H1 (cell line): ENCODE measurements around the gene MRPL20. TPM values are rescaled to one million over a fixed set of nuclear protein-coding genes. Genes with fewer than 3 reads are reported as not detected.

Experiments used
- CTCF ChIA-PET: fragments of 300-600 bp; sonication (Branson Sonifier 250); formaldehyde crosslinking; loops from one replicate; lab custom pipeline; 2021; ENCODE audit not compliant: partially characterized antibody; lab: Charles Lee
- POLR2A ChIA-PET: fragments of 300-600 bp; sonication (Branson Sonifier 250); formaldehyde crosslinking; loops from one replicate; lab custom pipeline; 2021; ENCODE audit warnings: inconsistent platforms; ENCODE audit not compliant: partially characterized antibody; lab: Charles Lee
- DNase-seq, 2 experiments: peaks; one replicate each; pipeline versions ENCODE4 v3.0.0 to v3.0.0-alpha.2; 2010 to 2022; ENCODE audit warnings: low spot score in 2 of 2, low read depth in 1 of 2, mixed read lengths in 1 of 2
- FAIRE-seq: peaks from 2 replicates; lab custom pipeline; 2011; peaks lifted over from hg19 to GRCh38; lab: Jason Lieb, UNC
- H2AFZ ChIP-seq: 2 replicates; pipeline ENCODE4 v1.8.1; 2012; ENCODE audit warnings: low read length, inconsistent platforms
- H2AK5ac ChIP-seq: 2 replicates; pipeline ENCODE4 v1.6.1; 2013; ENCODE audit warnings: low read depth, low read length
- H2BK120ac ChIP-seq: replicated peaks from 2 replicates; pipeline ENCODE3; 2013; ENCODE audit warnings: low read depth, low read length, inconsistent platforms
- H2BK12ac ChIP-seq: 2 replicates; pipeline ENCODE4 v1.6.1; 2013; ENCODE audit warnings: low read depth, low read length
- H2BK15ac ChIP-seq: 2 replicates; pipeline ENCODE4 v1.6.1; 2013; ENCODE audit warnings: low read length
- H2BK20ac ChIP-seq: 2 replicates; pipeline ENCODE4 v1.6.1; 2013; ENCODE audit warnings: low read length
- H2BK5ac ChIP-seq: 2 replicates; pipeline ENCODE4 v1.6.1; 2013; ENCODE audit warnings: low read depth, low read length
- H3K14ac ChIP-seq: 2 replicates; pipeline ENCODE4 v1.6.1; 2013; ENCODE audit warnings: inconsistent platforms; ENCODE audit not compliant: insufficient read length
- H3K18ac ChIP-seq: 2 replicates; pipeline ENCODE4 v1.6.1; 2013; ENCODE audit warnings: low read length; ENCODE audit errors: extremely low read depth
- H3K23ac ChIP-seq: 2 replicates; pipeline ENCODE4 v1.6.1; 2013; ENCODE audit warnings: inconsistent platforms; ENCODE audit not compliant: insufficient read length
- H3K23me2 ChIP-seq: 2 replicates; pipeline ENCODE4 v1.6.1; 2013; ENCODE audit warnings: low read depth, low read length
- H3K27ac ChIP-seq: 2 replicates; pipeline ENCODE4 v1.6.1; 2011; ENCODE audit warnings: low read depth, low read length, inconsistent platforms
- H3K27me3 ChIP-seq, 4 experiments: replicated peaks in 1 of 4; 1 replicate in 1 of 4; 2 replicates in 3 of 4; pipeline versions ENCODE4 v1.6.1 to v1.8.1; 2011 to 2013; ENCODE audit warnings: low read length in 3 of 4, mild to moderate bottlenecking in 3 of 4, inconsistent platforms in 2 of 4, mixed read lengths in 2 of 4, moderate library complexity in 1 of 4; ENCODE audit not compliant: control insufficient read depth in 3 of 4, insufficient read depth in 3 of 4; ENCODE audit errors: extremely low read depth in 1 of 4
- H3K36me3 ChIP-seq, 4 experiments: 2 replicates each; pipeline versions ENCODE4 v1.6.1 to v1.8.1; 2011 to 2013; ENCODE audit warnings: mild to moderate bottlenecking in 4 of 4, low read length in 3 of 4, moderate library complexity in 2 of 4, control low read depth in 1 of 4, inconsistent platforms in 1 of 4; ENCODE audit not compliant: insufficient read depth in 4 of 4, control insufficient read depth in 2 of 4
- H3K4ac ChIP-seq: replicated peaks from 2 replicates; pipeline ENCODE3; 2013; ENCODE audit warnings: low read length, low read depth, mixed read lengths, inconsistent platforms; ENCODE audit not compliant: insufficient read length
- H3K4me1 ChIP-seq, 4 experiments: replicated peaks in 1 of 4; 1 replicate in 1 of 4; 2 replicates in 3 of 4; pipeline versions ENCODE4 v1.6.1 to v1.8.1; 2011 to 2013; ENCODE audit warnings: low read length in 3 of 4, inconsistent platforms in 2 of 4, mixed read lengths in 1 of 4; ENCODE audit not compliant: insufficient read depth in 4 of 4, control insufficient read depth in 3 of 4
- H3K4me2 ChIP-seq, 2 experiments: 2 replicates each; pipeline versions ENCODE4 v1.6.1 to v1.8.1; 2011 to 2013; ENCODE audit warnings: low read depth in 2 of 2, low read length in 2 of 2, control low read depth in 1 of 2, inconsistent platforms in 1 of 2, mild to moderate bottlenecking in 1 of 2; ENCODE audit not compliant: insufficient read depth in 1 of 2
- H3K4me3 ChIP-seq, 4 experiments: fragments of 200-600, 300-600 bp in 1 of 4; sonication (generic), shearing (Covaris generic), sonication (Bioruptor Twin) in 1 of 4; 2 replicates each; pipeline versions ENCODE4 v1.5.1 to v1.8.1; 2011 to 2016; ENCODE audit warnings: low read length in 4 of 4, low read depth in 3 of 4, control low read depth in 2 of 4, inconsistent platforms in 2 of 4, mild to moderate bottlenecking in 2 of 4, mixed read lengths in 1 of 4, moderate library complexity in 1 of 4; ENCODE audit not compliant: insufficient read depth in 2 of 4; ENCODE audit errors: extremely low read depth in 1 of 4
- H3K56ac ChIP-seq: replicated peaks from 2 replicates; pipeline ENCODE3; 2013; ENCODE audit warnings: low read depth, mild to moderate bottlenecking, mixed read lengths, low read length, inconsistent platforms; ENCODE audit not compliant: insufficient read length
- H3K79me1 ChIP-seq: 2 replicates; pipeline ENCODE4 v1.6.1; 2013; ENCODE audit warnings: low read depth, low read length, control low read depth
- H3K79me2 ChIP-seq, 2 experiments: 2 replicates each; pipeline versions ENCODE4 v1.6.1 to v1.8.1; 2012 to 2013; ENCODE audit warnings: low read length in 2 of 2, mild to moderate bottlenecking in 2 of 2, inconsistent platforms in 1 of 2; ENCODE audit not compliant: insufficient read depth in 2 of 2, control insufficient read depth in 1 of 2
- H3K9ac ChIP-seq, 4 experiments: replicated peaks in 1 of 4; 1 replicate in 1 of 4; 2 replicates in 3 of 4; pipeline versions ENCODE4 v1.6.1 to v1.8.1; 2011 to 2013; ENCODE audit warnings: low read depth in 3 of 4, low read length in 3 of 4, control low read depth in 2 of 4, mild to moderate bottlenecking in 2 of 4, moderate library complexity in 2 of 4, inconsistent platforms in 1 of 4; ENCODE audit errors: extremely low read depth in 1 of 4
- H3K9me3 ChIP-seq, 2 experiments: 2 replicates each; pipeline versions ENCODE4 v1.6.1 to v1.8.1; 2012 to 2013; ENCODE audit warnings: mild to moderate bottlenecking in 2 of 2, moderate library complexity in 2 of 2, control low read depth in 1 of 2, inconsistent platforms in 1 of 2, low read depth in 1 of 2, low read length in 1 of 2, mixed read lengths in 1 of 2; ENCODE audit not compliant: insufficient read depth in 2 of 2
- H4K20me1 ChIP-seq, 2 experiments: replicated peaks in 1 of 2; 2 replicates each; pipeline versions ENCODE3 to v1.8.1; 2011 to 2013; ENCODE audit warnings: inconsistent platforms in 2 of 2, low read length in 2 of 2, mild to moderate bottlenecking in 1 of 2; ENCODE audit not compliant: insufficient read depth in 2 of 2, control insufficient read depth in 1 of 2
- H4K5ac ChIP-seq: 2 replicates; pipeline ENCODE4 v1.6.1; 2013; ENCODE audit warnings: low read length, low read depth, mixed read lengths, inconsistent platforms; ENCODE audit not compliant: insufficient read length
- H4K8ac ChIP-seq: 2 replicates; pipeline ENCODE4 v1.8.0; 2013; ENCODE audit warnings: mild to moderate bottlenecking, moderate library complexity, low read length, inconsistent platforms; ENCODE audit not compliant: insufficient read depth; ENCODE audit errors: extremely low read depth
- H4K91ac ChIP-seq: replicated peaks from 2 replicates; pipeline ENCODE3; 2013; ENCODE audit warnings: low read length, mixed read lengths, inconsistent platforms; ENCODE audit not compliant: insufficient read length
- CEBPB ChIP-seq: IDR thresholded peaks from 2 replicates; pipeline ENCODE4 v1.6.1; 2012; ENCODE audit warnings: low read depth, low read length
- HDAC2 ChIP-seq, 2 experiments: fragments of 300-600 bp in 1 of 2; sonication (generic) in 1 of 2; IDR thresholded peaks; 2 replicates each; pipeline ENCODE4 v1.6.1; 2011 to 2012; ENCODE audit warnings: low read depth in 2 of 2, low read length in 2 of 2, mild to moderate bottlenecking in 2 of 2, moderate library complexity in 2 of 2, borderline replicate concordance in 1 of 2, inconsistent platforms in 1 of 2
- HDAC6 ChIP-seq: IDR thresholded peaks from one replicate; pipeline ENCODE4 v1.7.1; 2012; ENCODE audit warnings: low read depth, mild to moderate bottlenecking, inconsistent platforms, low read length, moderate library complexity
- JUN ChIP-seq: IDR thresholded peaks from 2 replicates; pipeline ENCODE4 v1.6.1; 2011; ENCODE audit warnings: low read depth, mild to moderate bottlenecking, improper control_type of control experiment, low read length
- POLR2A ChIP-seq, 2 experiments: IDR thresholded peaks; 1 replicate in 1 of 2; 2 replicates in 1 of 2; pipeline ENCODE4 v1.6.1; 2011; ENCODE audit warnings: low read depth in 2 of 2, low read length in 2 of 2, mild to moderate bottlenecking in 2 of 2; ENCODE audit errors: control extremely low read depth in 1 of 2
- POLR2AphosphoS5 ChIP-seq: IDR thresholded peaks from 2 replicates; pipeline ENCODE4 v1.6.1; 2011; ENCODE audit warnings: low read depth, low read length
- SAP30 ChIP-seq: fragments of 300-600 bp; sonication (generic); IDR thresholded peaks from 2 replicates; pipeline ENCODE4 v1.7.1; 2012; ENCODE audit warnings: low read length, moderate library complexity, mild to moderate bottlenecking, inconsistent platforms; ENCODE audit not compliant: insufficient read depth, insufficient replicate concordance
- SIN3A ChIP-seq, 2 experiments: IDR thresholded peaks in 1 of 2; conservative IDR thresholded peaks in 1 of 2; 2 replicates each; pipeline ENCODE4 v1.6.1; 2011 to 2012; ENCODE audit warnings: low read length in 2 of 2, improper control_type of control experiment in 1 of 2, low read depth in 1 of 2, mild to moderate bottlenecking in 1 of 2
- SP4 ChIP-seq: IDR thresholded peaks from 2 replicates; pipeline ENCODE4 v1.6.1; 2012; ENCODE audit warnings: low read length, inconsistent platforms
- SRF ChIP-seq: IDR thresholded peaks from 2 replicates; pipeline ENCODE4 v1.6.1; 2011; ENCODE audit warnings: mild to moderate bottlenecking, low read depth, low read length, moderate library complexity
- SUZ12 ChIP-seq: fragments of 200-600 bp; sonication (generic); IDR thresholded peaks from 2 replicates; pipeline ENCODE4 v1.6.1; 2012; ENCODE audit warnings: mild to moderate bottlenecking, inconsistent platforms, low read length, moderate library complexity, mixed read lengths
- WGBS, 2 experiments: shearing (Covaris generic) in 1 of 2; methylation state at CpG; one replicate each; pipeline versions ENCODE4 v1.1.6 to v1.1.7; 2013 to 2015; ENCODE audit warnings: low lambda C conversion rate in 2 of 2, mixed read lengths in 2 of 2, inconsistent platforms in 1 of 2, low coverage in 1 of 2, missing lambda C conversion rate in 1 of 2; ENCODE audit not compliant: insufficient replicate concordance in 2 of 2, insufficient coverage in 1 of 2, insufficient read length in 1 of 2; ENCODE audit errors: extremely low coverage in 1 of 2, missing lambda C conversion rate in 1 of 2; 5-methylcytosine and 5-hydroxymethylcytosine counted together
- polyA plus RNA-seq, 7 experiments: library from polyadenylated mRNA; depleted of rRNA in 3 of 7; stranded (reverse) in 5 of 7; unstranded in 2 of 7; fragments of >200 nt in 5 of 7; fragments of 200-250 nt in 2 of 7; gene quantifications; 1 replicate in 5 of 7; 2 replicates in 1 of 7; 4 replicates in 1 of 7; pipeline versions ENCODE4 v1.2.1 to v1.2.3, GENCODE V29; 2011 to 2013; ENCODE audit warnings: missing spikeins in 2 of 7, mixed read lengths in 2 of 7
- total RNA-seq: library from RNA; stranded (reverse); fragmentation: NEBNext Ultra II Directional; extraction: Animal tissue kit (Norgen Biotek cat#: 25700); gene quantifications from 2 replicates; pipeline ENCODE4 v1.2.1, GENCODE V29; 2021

Gene MRPL20
- total and polyA plus RNA-seq, 2 of the 8 experiments (the other 6 are each of a cell fraction or from before 2014, with no cell fraction given), result 126 to 151 TPM

DNA sequence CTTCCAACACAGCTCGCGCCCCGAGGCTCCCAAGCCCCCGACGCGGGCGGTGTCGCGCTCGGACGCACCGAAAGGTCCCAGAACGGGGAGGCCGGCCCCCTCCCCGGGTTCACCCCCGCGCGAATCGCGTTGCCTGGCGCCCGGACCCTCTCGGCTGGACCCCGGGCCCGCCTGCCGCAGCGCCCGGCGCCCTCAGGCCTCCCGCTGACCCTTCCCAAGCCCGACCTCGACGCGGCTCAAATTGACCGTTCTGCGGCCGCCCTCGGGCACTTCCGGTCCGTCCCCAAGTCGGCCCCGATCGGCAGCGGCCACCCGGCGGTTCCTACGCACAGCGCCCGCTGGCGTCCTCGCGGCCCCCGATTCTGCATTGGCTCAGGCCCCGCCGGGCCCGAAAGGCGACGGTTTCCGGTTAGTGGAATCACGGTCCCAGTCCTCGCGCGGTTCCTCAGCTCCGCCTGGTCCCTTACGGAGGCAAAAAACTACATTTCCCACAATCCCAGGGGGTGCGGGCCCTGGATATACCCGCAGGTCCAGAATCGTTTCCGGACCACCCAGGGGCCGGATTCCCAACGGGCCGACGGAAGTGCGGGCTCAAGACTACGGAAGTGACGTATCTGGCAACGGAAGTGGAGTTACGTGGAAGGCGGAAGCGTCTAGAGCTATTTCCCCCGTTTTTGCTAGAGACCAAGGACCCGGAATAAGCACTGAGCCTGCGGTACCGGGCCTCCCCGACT is 32.0 kb downstream of the MRPL20 start, which contains the start of gene AURKAIP1:
TSS of gene AURKAIP1 (minus strand) at position 279 of the 734 bp plus-strand sequence. CDS start 451 bp downstream, outside the sequence.
- Histone ChIP-seq H2BK15ac (no peak within 1 kb of the TSS), H2BK120ac (no peak within 1 kb of the TSS), H3K4ac (no peak within 1 kb of the TSS), H2BK20ac (no peak within 1 kb of the TSS), H3K9me3 (no peaks in the 10 kb centered on the region), H4K8ac (peak within 1 kb of the TSS; percentile 96), H3K27ac (peak within 1 kb of the TSS; percentile 63; the same call in 1 of the 2 replicates), H3K79me1 (peaks cover 3% of the 10 kb centered on the region; the same call in 1 of the 2 replicates), H3K4me1 (peaks cover 0 to 12% (median 9%) of the 10 kb centered on the region in 4 experiments; a peak in 5 of 7 replicates), H3K4me2 (peak within 1 kb of the TSS; percentile 77 to 99), H3K36me3 (peaks cover 0 to 4% (median 0%) of the 10 kb centered on the region in 4 experiments; a peak in 1 of 8 replicates), H2BK12ac (no peak within 1 kb of the TSS), H4K91ac (no peak within 1 kb of the TSS), H3K79me2 (peaks cover 5 to 17% of the 10 kb centered on the region in 2 experiments; a peak in 3 of 4 replicates), H3K9ac (peak within 1 kb of the TSS; percentile 81 to 94 (median 84)), H2AK5ac (no peak within 1 kb of the TSS), H2BK5ac (peak within 1 kb of the TSS; percentile 44), H4K5ac (peak within 1 kb of the TSS; percentile 10), H2AFZ (no peak within 1 kb of the TSS), H3K56ac (peak within 1 kb of the TSS; percentile 25), H4K20me1 (peaks cover 0 to 8% of the 10 kb centered on the region in 2 experiments), H3K23ac (no peak within 1 kb of the TSS), H3K27me3 (no peaks in the 10 kb centered on the region), H3K23me2 (peaks cover 7% of the 10 kb centered on the region; the same call in 1 of the 2 replicates), H3K4me3 (peak within 1 kb of the TSS; percentile 87 to 97 (median 88)), H3K18ac (peak within 1 kb of the TSS; percentile 87; the same call in 1 of the 2 replicates), H3K14ac (no peak within 1 kb of the TSS)
- FAIRE-seq (peak; percentile 96), DNase-seq (peak; percentile 94 to 99)
- ChIA-PET CTCF (interaction anchor here (0.6 to 4.6 kb wide), 11 partner anchors 13 to 57 kb away, joined by 3 to 17 read pairs (median 4); partner anchors contain the start of gene CCNL2), POLR2A (interaction anchor here (0.7 to 33.4 kb wide), 18 partner anchors 16 to 203 kb away, joined by 3 to 719 read pairs (median 4); partner anchors contain the start of genes CCNL2, DVL1, MRPL20 and MXRA8)
- WGBS, 2 experiments, result 2% methylated on average over 63 of the region's 85 CpGs; no CpG with 5 or more reads in 1 of the 2 experiments
- TF ChIP-seq POLR2A (IDR thresholded peaks at IDR 0.05; ENCODE audit: control extremely low read depth in 1 of 2, low read depth in 2 of 2, low read length in 2 of 2) (peak in 1 of 2 experiments; percentile 54; a peak in 1 of 3 replicates), SAP30 (no peak), SUZ12 (no peak), HDAC2 (IDR thresholded peaks at IDR 0.05; ENCODE audit: borderline replicate concordance in 1 of 2, low read depth in 2 of 2, low read length in 2 of 2) (no peak), SP4 (peak; percentile 93), CEBPB (0 out of 2 replicates have a peak, but pooled peaks have one; percentile 2), HDAC6 (no peak), SRF (peak; percentile 43; the same call in 1 of the 2 replicates), JUN (no peak), SIN3A (conservative IDR thresholded peaks at IDR 0.05 in 1 of 2, IDR thresholded peaks at IDR 0.05 in 1 of 2; ENCODE audit: low read depth in 1 of 2, low read length in 2 of 2) (peak in 1 of 2 experiments; percentile 97; a peak in 3 of 4 replicates), POLR2AphosphoS5 (no peak; the same call in 1 of the 2 replicates)
